RCC 7860 (cell line): Measurements from ENCODE around the gene GATA3.

ENCODE experiments used
- DNase-seq: peaks from one replicate; pipeline ENCODE4 v3.0.0-alpha.2; 2015; ENCODE audit warnings: low spot score
- FAIRE-seq: peaks from 2 replicates; lab custom pipeline; 2012; peaks lifted over from hg19 to GRCh38; lab: Jason Lieb, UNC

GATA3 gene

DNA sequence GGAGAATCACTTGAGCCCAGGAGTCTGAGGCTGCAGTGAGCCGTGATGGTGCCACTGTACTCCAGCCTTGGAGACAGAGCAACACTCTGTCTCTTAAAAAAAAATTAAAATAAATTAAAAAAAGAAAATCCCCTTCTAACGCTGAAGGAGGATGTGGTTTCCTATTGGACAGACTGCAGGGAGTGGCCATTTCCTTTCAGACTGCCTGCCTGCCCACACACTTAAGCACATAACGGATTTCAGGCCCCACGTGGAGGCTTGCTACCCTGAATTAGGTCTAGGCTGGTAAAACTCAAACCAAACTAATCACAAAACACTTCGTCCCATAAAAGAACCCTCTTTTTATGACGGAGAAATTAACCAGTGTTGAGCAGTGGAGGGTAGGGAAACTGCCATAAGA, 34.0 kb downstream of the GATA3 start:
- DNase-seq = no peak

DNA sequence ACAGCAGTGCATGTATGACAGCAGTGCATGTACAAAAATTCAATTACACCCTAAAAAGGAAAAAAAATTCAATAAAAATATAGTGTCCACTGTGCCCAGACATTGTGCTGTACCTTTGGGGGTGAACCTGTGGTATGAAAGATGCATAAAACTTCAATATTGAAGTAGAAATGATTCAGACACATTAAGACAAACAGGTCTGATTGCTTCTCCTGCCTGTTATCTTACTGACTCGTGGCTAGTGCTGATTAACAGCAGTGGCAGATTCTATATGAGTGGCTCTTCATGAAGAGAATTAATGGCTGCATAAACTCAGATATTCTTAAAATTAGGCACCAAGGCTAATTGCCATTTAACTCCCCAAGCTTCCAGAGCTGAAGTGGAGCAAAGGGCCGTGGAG, 37.9 kb downstream of the GATA3 start:
- FAIRE-seq = no peak
- DNase-seq = no peak

More for the DNA sequence above, 34.0 kb downstream of the GATA3 start:
- no peak for FAIRE-seq

DNA sequence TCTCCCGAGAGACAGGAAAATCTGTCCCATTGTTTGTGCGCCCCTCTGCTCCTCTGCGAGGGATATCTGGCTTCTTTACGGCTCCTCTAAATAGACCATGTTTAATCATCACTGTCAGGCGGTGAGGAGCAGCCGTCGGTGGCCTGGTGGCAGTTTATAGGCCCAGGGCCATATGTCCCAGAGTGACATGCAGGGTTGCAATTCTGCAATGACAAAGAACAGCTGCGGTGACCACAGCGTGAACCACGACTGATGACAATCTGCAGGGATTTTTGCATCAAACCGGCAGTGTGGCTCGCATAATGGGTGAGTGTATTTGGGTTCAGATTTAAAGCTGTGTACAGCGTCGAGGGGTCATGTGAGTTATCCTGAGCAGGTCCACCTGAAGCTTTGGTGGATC, 41.5 kb downstream of the GATA3 start:
- FAIRE-seq = no peak
- DNase-seq = no peak

DNA sequence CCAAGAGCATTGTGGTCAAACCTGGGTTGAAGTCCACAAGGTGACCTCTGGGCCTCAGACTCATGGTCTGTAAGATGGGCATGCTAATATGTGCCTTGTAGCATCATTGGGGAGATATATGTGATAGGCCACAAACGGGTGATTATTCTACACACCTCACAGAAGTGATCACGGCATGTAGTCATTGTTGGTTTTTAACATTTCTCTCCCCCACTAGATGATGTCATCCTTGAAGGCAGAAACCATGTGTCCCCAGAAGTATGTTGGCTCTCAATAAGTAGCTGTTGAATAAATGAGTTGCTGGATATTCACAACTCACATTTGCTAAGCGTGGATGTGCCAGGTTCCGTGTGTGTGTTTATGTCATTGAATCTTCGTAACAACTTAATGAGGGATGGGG, 42.4 kb downstream of the GATA3 start:
- FAIRE-seq = no peak
- no peak for DNase-seq

DNA sequence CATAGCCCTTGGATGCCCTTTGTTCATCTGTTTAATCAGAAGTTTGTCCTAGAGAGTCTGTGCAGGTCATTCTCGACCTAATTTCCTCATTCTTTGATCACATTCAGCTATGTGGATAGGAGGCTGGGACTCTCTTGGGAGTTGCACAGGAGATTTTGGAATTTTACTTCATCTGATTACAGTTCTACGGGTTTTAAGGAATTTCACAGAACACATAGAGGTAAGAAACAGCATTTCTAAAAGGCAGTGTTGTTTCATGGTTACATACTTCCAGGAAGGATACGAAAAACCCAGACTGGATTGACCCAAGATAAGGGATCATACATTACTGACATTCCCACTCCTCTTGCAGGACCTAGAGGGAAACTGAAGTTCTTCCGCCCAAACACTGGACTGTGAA, 45.9 kb downstream of the GATA3 start:
- DNase-seq (no peak), FAIRE-seq (no peak)

DNA sequence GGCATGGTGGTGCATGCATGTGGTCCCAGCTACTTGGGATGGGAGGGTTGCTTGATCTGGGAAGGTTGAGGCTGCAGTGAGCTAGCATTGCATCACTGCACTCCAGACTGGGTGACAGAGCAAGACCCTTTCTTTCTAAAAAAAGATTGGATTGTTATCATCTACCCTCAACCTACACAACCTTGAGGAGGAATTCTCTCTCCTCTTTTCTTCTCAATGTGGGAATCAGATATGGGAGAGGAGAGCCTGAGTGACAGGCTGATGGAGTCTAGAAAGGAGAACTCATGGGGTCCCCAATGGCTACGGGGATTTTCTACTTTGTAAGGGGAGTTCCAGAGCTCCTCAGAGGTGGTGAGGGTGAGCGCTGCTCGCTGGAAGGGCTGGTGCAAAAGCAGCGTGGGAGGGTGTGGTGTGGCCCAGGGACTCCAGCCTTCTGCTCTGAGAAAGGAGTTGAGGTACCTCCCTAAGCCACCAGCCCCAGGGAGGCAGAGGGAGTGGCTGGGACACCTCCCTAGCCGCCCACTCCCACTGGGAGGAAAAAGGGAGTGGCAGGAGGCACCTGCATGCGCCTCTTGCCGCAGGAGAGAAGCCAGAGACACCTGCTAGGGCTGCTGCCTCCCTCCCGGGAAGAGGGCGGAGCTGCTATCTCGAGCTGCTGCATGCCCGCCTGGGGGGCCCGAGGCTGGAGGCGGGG, 48.4 kb downstream of the GATA3 start:
- DNase-seq (no peak), FAIRE-seq (no peak)

DNA sequence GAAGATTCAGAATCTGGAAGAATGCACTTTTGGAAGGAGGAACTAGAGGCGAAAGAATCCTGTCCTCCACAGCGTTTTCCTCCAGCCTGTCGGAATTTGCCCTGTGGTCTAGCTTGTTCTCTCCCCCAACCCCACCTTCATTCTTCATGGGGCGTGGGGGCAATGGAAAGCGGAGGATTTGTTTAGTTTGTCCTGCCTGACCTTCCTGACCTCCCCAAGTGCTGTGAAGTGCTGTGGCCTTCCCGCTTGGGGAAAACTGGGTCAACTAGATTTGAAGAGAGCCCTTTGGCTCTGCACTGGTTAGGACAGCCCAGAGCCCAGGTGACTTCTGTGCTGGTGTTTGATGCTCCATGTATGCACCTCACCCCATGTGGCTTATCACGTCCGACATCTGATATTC, 49.1 kb downstream of the GATA3 start:
- FAIRE-seq = no peak

DNA sequence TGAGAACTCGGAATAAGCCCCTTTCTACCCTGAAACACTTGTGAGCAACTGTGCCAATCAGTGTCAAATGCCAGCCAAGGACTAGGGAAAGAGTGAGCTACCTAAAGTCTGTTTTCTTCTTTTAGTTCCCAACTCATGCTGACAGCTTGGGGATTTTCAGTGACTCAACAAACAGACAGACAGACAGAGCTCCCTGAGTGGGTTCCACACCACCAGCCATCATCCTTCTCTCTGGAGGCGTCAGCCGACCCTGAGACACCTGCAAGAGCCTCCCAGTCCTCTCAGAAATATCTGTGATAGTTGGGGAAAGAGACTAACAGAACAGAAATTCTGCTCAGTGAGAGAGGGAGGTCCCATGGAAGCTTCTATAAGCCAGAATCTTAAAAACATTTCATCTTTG, 49.5 kb downstream of the GATA3 start:
- FAIRE-seq (no peak), DNase-seq (no peak)

More for the DNA sequence above, 49.1 kb downstream of the GATA3 start:
- no peak for DNase-seq

DNA sequence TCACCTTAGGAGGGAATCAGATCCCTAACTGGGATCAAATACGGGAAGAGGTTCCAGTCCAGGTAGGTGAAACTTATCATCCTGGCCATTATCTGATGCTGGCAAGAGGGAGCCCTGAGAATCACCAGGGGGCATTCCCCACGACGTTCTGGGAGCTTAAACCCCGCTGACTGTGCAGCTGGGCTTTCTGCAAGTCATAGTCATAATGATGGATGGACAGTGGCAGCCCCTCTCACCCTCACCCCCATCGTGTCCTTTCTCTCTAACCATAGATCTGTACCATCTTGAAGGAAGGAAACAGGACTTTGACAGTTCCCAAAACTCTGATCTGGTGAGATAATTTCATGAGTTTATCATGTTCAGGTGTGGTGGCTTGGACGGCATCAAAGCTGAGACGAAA, 50.2 kb downstream of the GATA3 start:
- FAIRE-seq = no peak

DNA sequence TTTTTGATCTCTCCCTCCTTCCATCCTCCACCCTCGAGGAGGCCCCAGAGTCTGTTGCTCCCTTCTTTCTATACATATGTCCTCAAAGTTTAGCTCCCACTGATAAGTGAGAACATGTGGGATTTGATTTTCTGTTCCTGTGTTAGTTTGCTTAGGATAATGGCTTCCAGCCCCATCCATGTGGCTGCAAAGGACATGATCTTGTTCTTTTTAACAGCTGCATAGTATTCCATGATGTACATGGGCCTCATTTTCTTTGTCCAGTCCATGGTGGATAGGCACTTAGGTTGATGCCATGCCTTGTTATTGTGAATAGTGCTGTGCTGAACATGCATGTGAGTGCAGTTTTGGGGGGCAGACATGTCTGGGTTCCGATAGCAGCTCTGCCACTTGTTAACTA, 51.4 kb downstream of the GATA3 start:
- DNase-seq (no peak), FAIRE-seq (no peak)

More for the DNA sequence above, 50.2 kb downstream of the GATA3 start:
- no peak for DNase-seq

DNA sequence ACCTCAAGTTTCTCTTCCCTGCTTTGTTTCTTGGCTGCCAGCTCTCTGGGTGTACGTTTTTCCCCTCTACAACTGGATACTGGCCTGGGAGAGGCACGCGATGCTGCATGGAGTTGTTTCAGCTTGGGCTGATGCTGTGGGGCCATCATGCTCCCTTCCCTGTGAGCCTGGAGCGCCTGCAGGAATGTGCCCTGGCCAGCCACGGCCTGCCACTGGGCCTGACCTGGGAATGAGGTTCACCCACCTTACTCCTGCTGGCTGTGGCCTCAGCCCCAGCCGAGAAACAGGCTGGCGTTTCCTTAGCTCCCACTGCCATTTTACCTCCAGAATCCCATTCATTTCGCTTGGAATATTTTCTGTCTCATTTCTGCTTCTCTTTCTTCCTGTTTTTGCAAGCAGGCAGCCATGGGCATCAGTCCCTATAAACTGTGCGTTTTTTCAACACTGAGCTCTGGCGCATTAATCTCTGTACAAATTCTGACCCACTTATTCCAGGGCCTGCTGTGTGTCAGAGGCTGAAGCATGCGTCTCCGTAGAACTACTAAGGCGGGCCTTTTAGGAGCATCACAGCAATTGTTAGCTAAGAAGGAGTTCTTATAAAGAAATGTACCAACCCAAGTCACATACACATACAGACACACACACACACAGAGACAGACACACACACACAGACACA, 57.9 kb downstream of the GATA3 start:
- DNase-seq (no peak), FAIRE-seq (no peak)

DNA sequence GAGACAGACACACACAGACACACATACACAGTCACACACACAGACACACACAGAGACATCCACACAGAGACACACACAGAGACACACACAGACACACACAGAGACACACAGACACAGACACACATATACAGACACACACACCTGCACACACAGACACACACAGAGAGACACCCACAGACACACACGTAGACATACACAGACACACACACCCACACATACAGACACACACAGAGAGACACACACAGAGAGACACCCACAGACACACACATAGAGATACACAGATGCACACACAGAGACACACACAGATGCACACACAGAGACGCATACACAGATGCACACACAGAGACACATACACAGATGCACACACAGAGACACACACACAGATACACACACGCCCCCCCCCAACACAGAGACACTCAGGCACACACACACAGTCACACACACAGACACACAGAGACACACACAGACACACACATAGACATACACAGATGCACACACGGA, 58.5 kb downstream of the GATA3 start:
- DNase-seq (no peak), FAIRE-seq (no peak)

DNA sequence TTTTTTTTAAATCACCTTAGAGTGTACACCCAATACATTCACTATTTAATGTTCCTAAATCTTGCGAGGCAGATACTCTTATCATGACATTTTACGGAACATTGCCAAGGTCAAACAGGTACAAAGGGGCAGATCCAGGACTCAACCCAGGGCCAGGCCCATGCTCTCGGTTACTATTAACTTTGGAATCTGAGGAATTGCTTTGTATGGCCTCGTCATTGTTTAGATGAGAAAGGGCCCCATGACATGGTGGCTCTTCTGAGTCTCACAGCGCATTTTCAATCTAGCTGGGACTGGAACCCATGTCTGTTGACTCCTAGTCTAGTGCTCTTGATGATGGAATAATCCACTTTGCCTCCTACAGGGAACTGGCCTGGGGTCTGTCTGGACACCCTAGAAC, 59.1 kb downstream of the GATA3 start:
- FAIRE-seq (no peak), DNase-seq (no peak)

DNA sequence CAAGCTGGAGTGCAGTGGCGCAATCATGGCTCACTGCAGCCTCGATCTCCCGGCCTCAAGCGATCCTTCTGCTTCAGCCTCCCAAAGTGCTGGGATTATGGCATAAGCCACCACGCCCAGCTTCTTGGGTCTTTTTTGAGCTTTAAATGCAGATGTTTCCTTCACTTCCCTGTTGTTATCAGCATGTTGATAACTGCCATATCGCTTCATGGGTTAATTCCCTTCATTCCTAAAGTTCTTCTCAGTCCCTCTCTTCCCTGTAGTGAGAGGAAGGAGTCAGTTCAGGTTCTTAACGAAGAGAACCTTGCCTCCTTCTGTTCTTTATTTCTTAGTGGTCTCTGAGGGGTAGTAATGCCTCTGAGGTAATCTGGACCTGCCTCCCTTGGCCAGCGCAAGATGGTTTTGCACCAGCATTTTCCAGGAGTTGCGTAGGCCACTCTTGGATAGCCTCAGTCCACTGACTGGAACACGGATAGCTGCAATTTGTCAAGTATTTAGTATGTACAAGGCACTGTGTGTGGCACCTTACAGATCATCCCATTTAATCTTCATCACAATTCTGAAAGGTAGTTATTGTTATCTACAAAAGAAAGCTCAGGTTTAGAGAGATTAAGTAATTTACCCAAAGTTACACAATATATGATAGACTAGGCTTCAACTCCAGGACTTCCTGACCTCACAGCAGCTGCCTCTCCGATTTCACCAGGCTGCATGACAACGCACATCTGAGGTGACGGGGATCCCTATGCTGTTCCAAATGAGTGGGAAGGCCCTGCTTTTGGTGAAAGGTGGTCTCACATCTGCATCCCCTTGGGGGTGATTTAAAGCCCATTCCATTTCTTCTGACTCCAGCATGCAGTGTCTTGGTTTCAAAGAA, 60.5 kb downstream of the GATA3 start:
- no peak for FAIRE-seq

DNA sequence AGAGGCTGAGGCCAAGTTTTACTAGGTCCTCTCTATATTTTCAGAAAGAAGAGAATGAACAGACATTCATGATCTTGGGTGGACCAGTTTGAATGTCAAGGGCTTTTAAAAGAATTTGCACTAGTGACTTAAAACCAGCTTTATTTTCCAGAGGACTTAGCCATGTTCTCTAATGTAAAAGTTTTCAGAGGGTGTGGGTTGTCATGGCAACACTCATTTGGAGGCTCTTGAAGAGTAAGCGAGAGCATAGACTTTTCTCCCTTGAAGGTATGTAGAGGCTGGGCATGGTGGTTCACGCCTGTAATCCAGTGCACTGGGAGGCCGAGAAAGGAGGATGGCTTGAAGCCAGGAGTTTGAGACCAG, 61.1 kb downstream of the GATA3 start:
- FAIRE-seq = no peak
- DNase-seq = no peak

More for the DNA sequence above, 60.5 kb downstream of the GATA3 start:
- no peak for DNase-seq

DNA sequence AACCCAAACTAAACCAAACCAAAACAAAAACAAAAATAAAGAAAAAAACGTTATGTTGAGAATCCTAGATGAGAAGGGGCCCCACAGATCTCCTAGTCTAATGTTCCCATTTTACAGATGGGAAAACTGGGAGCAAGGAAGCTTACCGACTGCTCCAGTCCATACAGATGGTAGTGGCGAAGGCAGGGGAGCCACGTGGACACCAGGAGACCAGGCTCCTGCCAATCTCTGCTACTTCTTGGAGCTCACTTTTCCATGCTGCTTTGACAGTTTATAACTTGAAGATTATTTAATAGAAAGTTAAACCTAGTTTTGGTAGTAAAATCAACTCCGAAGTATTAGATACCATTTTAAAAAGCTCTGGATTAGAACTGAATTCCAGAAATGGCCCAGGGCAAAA, 62.0 kb downstream of the GATA3 start:
- FAIRE-seq = no peak
- DNase-seq = no peak

DNA sequence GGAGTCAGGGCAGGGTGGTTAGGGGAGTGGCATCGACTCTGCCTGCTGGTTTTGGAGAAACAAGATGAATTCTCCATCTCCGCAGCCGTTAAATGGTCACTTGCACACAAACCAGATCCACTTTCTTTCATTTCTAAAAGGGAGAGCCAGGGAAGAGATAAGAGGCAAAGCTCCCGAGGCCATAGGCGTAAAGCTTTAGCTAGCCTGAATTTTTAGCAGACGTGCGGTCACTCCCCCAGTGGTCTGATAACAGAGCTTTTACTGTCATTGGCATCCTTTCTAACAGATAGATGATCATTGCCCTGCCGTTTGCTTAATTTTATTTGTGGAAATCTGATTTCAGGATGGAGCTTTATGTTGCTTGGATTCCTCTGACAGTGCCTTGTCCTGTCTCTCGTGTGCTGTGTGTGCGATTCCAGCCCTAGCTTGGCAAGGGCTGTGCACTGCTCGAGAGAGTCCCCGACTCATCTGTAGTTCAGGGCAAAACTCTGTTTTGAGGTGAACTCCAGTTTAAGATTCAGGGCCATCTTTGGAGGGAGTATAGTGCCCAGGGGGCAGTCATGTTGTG, 62.5 kb downstream of the GATA3 start:
- no peak for DNase-seq
- FAIRE-seq = no peak

DNA sequence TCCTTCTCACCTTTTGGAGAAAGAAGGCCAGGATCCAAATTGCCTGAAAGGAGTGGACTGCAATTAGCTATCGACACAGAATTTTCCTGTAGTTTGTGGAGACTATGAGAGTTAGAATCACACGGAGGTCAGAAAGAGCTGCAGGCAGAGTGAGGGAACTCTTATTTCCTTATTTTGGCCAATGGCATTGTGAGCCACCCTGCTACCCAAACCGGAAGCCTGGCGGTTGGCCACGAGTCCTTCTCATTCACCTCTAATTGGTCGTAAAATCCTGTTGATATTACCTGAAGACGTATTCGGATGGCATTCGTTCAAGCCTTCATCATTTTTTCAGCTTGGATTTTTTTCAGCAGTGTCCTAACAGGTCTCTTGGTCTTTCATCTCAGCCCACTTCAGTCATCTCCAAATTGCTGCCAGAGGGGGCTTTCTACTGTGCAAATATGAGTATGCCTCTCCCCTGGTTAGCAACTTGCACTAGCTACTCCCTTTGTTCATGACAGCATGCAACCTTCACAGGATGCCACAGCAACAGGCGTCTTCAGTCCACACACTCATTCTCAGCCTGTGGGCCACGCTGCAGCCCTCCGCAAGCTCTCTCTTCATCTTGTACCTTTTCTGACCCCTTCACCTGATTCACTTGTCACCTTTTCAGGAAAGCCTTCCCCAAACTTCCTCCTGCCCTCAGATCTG, 66.9 kb downstream of the GATA3 start:
- no peak for DNase-seq
- no peak for FAIRE-seq

DNA sequence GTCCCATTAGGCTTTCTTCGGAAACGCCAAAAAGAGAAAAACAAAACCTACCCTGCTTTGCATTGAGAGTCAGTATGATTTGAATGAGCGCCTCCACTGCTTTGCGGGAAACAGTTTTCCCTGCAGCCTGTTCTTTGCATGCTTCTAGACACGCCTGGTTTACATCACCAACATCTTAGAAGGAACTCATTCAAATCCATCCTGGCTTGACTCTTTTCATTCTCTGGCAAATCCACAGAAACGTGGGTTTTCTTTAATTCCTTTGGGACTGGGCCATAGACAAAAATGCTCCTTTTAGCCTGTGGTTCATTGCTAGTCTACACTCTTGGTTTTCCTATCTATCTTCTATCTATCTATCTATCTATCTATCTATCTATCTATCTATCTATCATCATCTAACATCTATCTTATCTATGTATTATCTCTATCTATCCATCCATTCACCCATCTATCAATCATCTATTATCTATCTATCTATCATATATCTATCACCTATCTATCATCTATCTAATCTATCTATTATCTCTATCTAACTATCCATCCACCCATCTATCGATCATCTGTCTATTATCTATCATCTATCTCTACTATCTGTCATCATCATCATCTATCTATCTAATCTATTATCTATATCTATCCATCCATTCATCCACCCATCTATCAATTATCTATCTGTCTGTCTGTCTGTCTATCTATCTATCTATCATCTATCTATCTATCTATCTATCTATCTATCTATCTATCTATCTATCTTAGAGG, 68.3 kb downstream of the GATA3 start:
- DNase-seq = no peak
- FAIRE-seq = no peak

DNA sequence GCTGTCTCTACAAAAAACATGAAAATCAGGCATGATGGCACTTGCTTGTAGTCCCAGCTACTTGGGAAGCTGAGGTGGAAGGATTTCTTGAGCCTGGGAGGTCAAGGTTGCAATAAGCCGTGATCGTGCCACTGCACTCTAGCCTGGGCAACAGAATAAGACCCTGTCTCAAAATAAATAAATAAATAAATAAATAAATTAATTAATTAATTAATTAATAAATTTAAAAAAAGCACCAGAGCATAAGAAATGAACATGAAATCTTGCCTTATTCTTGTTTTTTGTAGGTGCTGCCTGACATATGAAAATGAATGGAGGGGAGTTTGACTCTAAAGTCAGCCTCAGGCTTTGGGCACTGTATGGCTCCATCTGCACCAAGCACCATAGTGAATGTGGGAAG, 69.9 kb downstream of the GATA3 start:
- DNase-seq = no peak
- no peak for FAIRE-seq
